ENCODE results near the gene GPD1L.

Gene GPD1L

GRCh38 chr3:32132121-32132520, 25.7 kb downstream of the GPD1L start:
- Histone ChIP-seq H3K9me3 (ENCODE audit: control insufficient read depth, low read length) (no peaks in the 10 kb centered on the region), H3K79me1 (replicated peaks; ENCODE audit: low read length, poor library complexity, severe bottlenecking) (peaks cover 2% of the 10 kb centered on the region), H2AFZ (ENCODE audit: low read depth, low read length) (no peak overlapping the region), H2BK120ac (ENCODE audit: low read depth, low read length) (no peak overlapping the region), H3K27ac (ENCODE audit: low read length, poor library complexity, severe bottlenecking) (no peak overlapping the region), H4K91ac (ENCODE audit: low read length) (no peak overlapping the region), H3K9ac (ENCODE audit: low read length) (no peak overlapping the region), H3K18ac (ENCODE audit: low read depth in 1 of 2, low read length in 2 of 2) (no peak overlapping the region), H3K4me1 (ENCODE audit: control insufficient read depth, insufficient read depth, low read depth, low read length) (peaks cover 2% of the 10 kb centered on the region), H3K36me3 (ENCODE audit: control insufficient read depth in 1 of 2, insufficient read depth in 2 of 2, low read depth in 1 of 2, low read length in 2 of 2) (no peaks in the 10 kb centered on the region), H3K4me3 (ENCODE audit: insufficient read depth in 1 of 2, low read depth in 1 of 2, low read length in 2 of 2) (no peak overlapping the region), H2BK15ac (ENCODE audit: low read depth, poor library complexity, severe bottlenecking) (no peak overlapping the region), H2AK5ac (ENCODE audit: low read length, severe bottlenecking) (no peak overlapping the region), H2BK12ac (ENCODE audit: low read length in 2 of 2) (no peak overlapping the region), H4K8ac (ENCODE audit: low read length) (no peak overlapping the region), H3K23ac (ENCODE audit: low read length in 2 of 2) (no peak overlapping the region), H3K27me3 (ENCODE audit: control insufficient read depth in 1 of 2, insufficient read depth in 1 of 2, low read length in 2 of 2) (no peaks in the 10 kb centered on the region), H3K14ac (ENCODE audit: low read length in 2 of 2) (no peak overlapping the region), H3K4me2 (ENCODE audit: low read length, poor library complexity, severe bottlenecking) (no peak overlapping the region), H3K4ac (ENCODE audit: low read depth in 1 of 2, low read length in 2 of 2) (no peak overlapping the region), H2BK5ac (ENCODE audit: low read depth, low read length, poor library complexity, severe bottlenecking) (no peak overlapping the region)
- no peak for DNase-seq

- no peak overlapping the region for H2AK5ac ChIP-seq (ENCODE audit: low read length, severe bottlenecking)
- H3K18ac ChIP-seq (ENCODE audit: low read depth in 1 of 2, low read length in 2 of 2), result no peak overlapping the region
- H4K8ac ChIP-seq (ENCODE audit: low read length), result no peak overlapping the region
- H3K4me1 ChIP-seq (ENCODE audit: control insufficient read depth, insufficient read depth, low read depth, low read length), result no peaks in the 10 kb centered on the region
- no peak overlapping the region for H3K4me2 ChIP-seq (ENCODE audit: low read length, poor library complexity, severe bottlenecking)
- no peak overlapping the region for H2BK15ac ChIP-seq (ENCODE audit: low read depth, poor library complexity, severe bottlenecking)
- H2BK5ac ChIP-seq (ENCODE audit: low read depth, low read length, poor library complexity, severe bottlenecking), result no peak overlapping the region
- H4K91ac ChIP-seq (ENCODE audit: low read length), result no peak overlapping the region
- H2BK120ac ChIP-seq (ENCODE audit: low read depth, low read length), result no peak overlapping the region
- H3K4me3 ChIP-seq (ENCODE audit: insufficient read depth in 1 of 2, low read depth in 1 of 2, low read length in 2 of 2), result no peak overlapping the region
- 90% methylated on average over 2 of the region's 2 CpGs for WGBS
- no peak overlapping the region for H3K23ac ChIP-seq (ENCODE audit: low read length in 2 of 2)
- DNase-seq, result no peak
- H3K9ac ChIP-seq (ENCODE audit: low read length), result no peak overlapping the region
- no peaks in the 10 kb centered on the region for H3K9me3 ChIP-seq (ENCODE audit: control insufficient read depth, low read length)
- H3K79me1 ChIP-seq (replicated peaks; ENCODE audit: low read length, poor library complexity, severe bottlenecking), result peaks cover 2% of the 10 kb centered on the region
- no peak overlapping the region for H3K27ac ChIP-seq (ENCODE audit: low read length, poor library complexity, severe bottlenecking)
- no peak overlapping the region for H3K4ac ChIP-seq (ENCODE audit: low read depth in 1 of 2, low read length in 2 of 2)
- H2AFZ ChIP-seq (ENCODE audit: low read depth, low read length), result no peak overlapping the region
- no peak overlapping the region for H2BK12ac ChIP-seq (ENCODE audit: low read length in 2 of 2)
- H3K14ac ChIP-seq (ENCODE audit: low read length in 2 of 2), result no peak overlapping the region
- no peaks in the 10 kb centered on the region for H3K27me3 ChIP-seq (ENCODE audit: control insufficient read depth in 1 of 2, insufficient read depth in 1 of 2, low read length in 2 of 2)
- H3K36me3 ChIP-seq (ENCODE audit: control insufficient read depth in 1 of 2, insufficient read depth in 2 of 2, low read depth in 1 of 2, low read length in 2 of 2), result no peaks in the 10 kb centered on the region
These were observed 26.3 kb downstream of the GPD1L start for GRCh38 chr3:32132706-32133105.

- Histone ChIP-seq H2AK5ac (ENCODE audit: low read length, severe bottlenecking) (no peak overlapping the region), H4K91ac (ENCODE audit: low read length) (no peak overlapping the region), H3K14ac (ENCODE audit: low read length in 2 of 2) (no peak overlapping the region), H3K18ac (ENCODE audit: low read depth in 1 of 2, low read length in 2 of 2) (no peak overlapping the region), H3K4me1 (ENCODE audit: control insufficient read depth, insufficient read depth, low read depth, low read length) (no peaks in the 10 kb centered on the region), H3K36me3 (ENCODE audit: control insufficient read depth in 1 of 2, insufficient read depth in 2 of 2, low read depth in 1 of 2, low read length in 2 of 2) (peaks cover 0 to 3% of the 10 kb centered on the region in 2 experiments), H2BK12ac (ENCODE audit: low read length in 2 of 2) (no peak overlapping the region), H3K79me1 (replicated peaks; ENCODE audit: low read length, poor library complexity, severe bottlenecking) (peaks cover 2% of the 10 kb centered on the region), H3K4me2 (ENCODE audit: low read length, poor library complexity, severe bottlenecking) (no peak overlapping the region), H3K4ac (ENCODE audit: low read depth in 1 of 2, low read length in 2 of 2) (no peak overlapping the region), H3K23ac (ENCODE audit: low read length in 2 of 2) (no peak overlapping the region), H3K27me3 (ENCODE audit: control insufficient read depth in 1 of 2, insufficient read depth in 1 of 2, low read length in 2 of 2) (no peaks in the 10 kb centered on the region), H3K4me3 (ENCODE audit: insufficient read depth in 1 of 2, low read depth in 1 of 2, low read length in 2 of 2) (no peak overlapping the region), H2BK5ac (ENCODE audit: low read depth, low read length, poor library complexity, severe bottlenecking) (no peak overlapping the region), H3K9ac (ENCODE audit: low read length) (no peak overlapping the region), H3K27ac (ENCODE audit: low read length, poor library complexity, severe bottlenecking) (no peak overlapping the region), H2BK120ac (ENCODE audit: low read depth, low read length) (no peak overlapping the region), H2AFZ (ENCODE audit: low read depth, low read length) (no peak overlapping the region), H3K9me3 (ENCODE audit: control insufficient read depth, low read length) (no peaks in the 10 kb centered on the region), H4K8ac (ENCODE audit: low read length) (no peak overlapping the region), H2BK15ac (ENCODE audit: low read depth, poor library complexity, severe bottlenecking) (no peak overlapping the region)
- no CpG with 5 or more reads among the region's 1 CpG for WGBS
- DNase-seq, result no peak
These were observed 30.3 kb downstream of the GPD1L start for GRCh38 chr3:32136703-32137102.

- no peak overlapping the region for H2AFZ ChIP-seq (ENCODE audit: low read depth, low read length)
- no peak overlapping the region for H2AK5ac ChIP-seq (ENCODE audit: low read length, severe bottlenecking)
- H3K4me1 ChIP-seq (ENCODE audit: control insufficient read depth, insufficient read depth, low read depth, low read length), result no peaks in the 10 kb centered on the region
- no peaks in the 10 kb centered on the region for H3K9me3 ChIP-seq (ENCODE audit: control insufficient read depth, low read length)
- H3K14ac ChIP-seq (ENCODE audit: low read length in 2 of 2), result no peak overlapping the region
- H4K91ac ChIP-seq (ENCODE audit: low read length), result no peak overlapping the region
- no peak overlapping the region for H2BK15ac ChIP-seq (ENCODE audit: low read depth, poor library complexity, severe bottlenecking)
- peaks cover 1% of the 10 kb centered on the region for H3K79me1 ChIP-seq (replicated peaks; ENCODE audit: low read length, poor library complexity, severe bottlenecking)
- H3K4me3 ChIP-seq (ENCODE audit: insufficient read depth in 1 of 2, low read depth in 1 of 2, low read length in 2 of 2), result no peak overlapping the region
- no peak overlapping the region for H3K18ac ChIP-seq (ENCODE audit: low read depth in 1 of 2, low read length in 2 of 2)
- H3K4me2 ChIP-seq (ENCODE audit: low read length, poor library complexity, severe bottlenecking), result no peak overlapping the region
- no peak for DNase-seq
- H3K36me3 ChIP-seq (ENCODE audit: control insufficient read depth in 1 of 2, insufficient read depth in 2 of 2, low read depth in 1 of 2, low read length in 2 of 2), result peaks cover 0 to 3% of the 10 kb centered on the region in 2 experiments
- no peak overlapping the region for H3K23ac ChIP-seq (ENCODE audit: low read length in 2 of 2)
- no peak overlapping the region for H2BK5ac ChIP-seq (ENCODE audit: low read depth, low read length, poor library complexity, severe bottlenecking)
- H2BK12ac ChIP-seq (ENCODE audit: low read length in 2 of 2), result no peak overlapping the region
- WGBS, result 50% methylated on average over 4 of the region's 4 CpGs
- no peak overlapping the region for H3K4ac ChIP-seq (ENCODE audit: low read depth in 1 of 2, low read length in 2 of 2)
- no peak overlapping the region for H4K8ac ChIP-seq (ENCODE audit: low read length)
- no peak overlapping the region for H2BK120ac ChIP-seq (ENCODE audit: low read depth, low read length)
- no peak overlapping the region for H3K9ac ChIP-seq (ENCODE audit: low read length)
- no peak overlapping the region for H3K27ac ChIP-seq (ENCODE audit: low read length, poor library complexity, severe bottlenecking)
- H3K27me3 ChIP-seq (ENCODE audit: control insufficient read depth in 1 of 2, insufficient read depth in 1 of 2, low read length in 2 of 2), result no peaks in the 10 kb centered on the region
These were observed 31.4 kb downstream of the GPD1L start for GRCh38 chr3:32137870-32138269.
